IPS-18c (cell line): Measurements from ENCODE around the gene UST.
"Not testable (repeated sequence)": the region's sequence is repeated elsewhere in the genome, so short reads cannot be mapped to it uniquely, and the experiment has no call there.

Source experiments
- H3K4me3 ChIP-seq: 2 replicates; pipeline ENCODE4 v1.7.0; 2013; ENCODE audit warnings: low read depth, mild to moderate bottlenecking, low read length, moderate library complexity; ENCODE audit not compliant: insufficient read depth
- H3K9me3 ChIP-seq: one replicate; pipeline ENCODE4 v1.6.1; 2013; ENCODE audit warnings: mild to moderate bottlenecking, low read length, moderate library complexity; ENCODE audit not compliant: control insufficient read depth, insufficient read depth

Gene UST

GRCh38 chr6:148757944-148758480 is 11.2 kb downstream of the UST start:
- H3K9me3 ChIP-seq, result no peaks in the 10 kb centered on the region
- no peak overlapping the region for H3K4me3 ChIP-seq

GRCh38 chr6:148758492-148758891 is 11.7 kb downstream of the UST start:
- H3K9me3 ChIP-seq, result no peaks in the 10 kb centered on the region

GRCh38 chr6:148760258-148760534 is 13.4 kb downstream of the UST start:
- Histone ChIP-seq H3K4me3 (no peak overlapping the region), H3K9me3 (no peaks in the 10 kb centered on the region)

More at GRCh38 chr6:148758492-148758891, 11.7 kb downstream of the UST start:
- H3K4me3 ChIP-seq, result no peak overlapping the region

GRCh38 chr6:148760568-148761526 is 14.0 kb downstream of the UST start:
- H3K4me3 ChIP-seq, result no peak overlapping the region
- no peaks in the 10 kb centered on the region for H3K9me3 ChIP-seq

- Histone ChIP-seq H3K9me3 (no peaks in the 10 kb centered on the region), H3K4me3 (no peak overlapping the region)
These were observed 14.7 kb downstream of the UST start for GRCh38 chr6:148761527-148762011.

- Histone ChIP-seq H3K9me3 (no peaks in the 10 kb centered on the region), H3K4me3 (no peak overlapping the region)
These were observed 15.4 kb downstream of the UST start for GRCh38 chr6:148762231-148762630.

GRCh38 chr6:148764259-148765020 is 17.6 kb downstream of the UST start:
- H3K4me3 ChIP-seq, H3K9me3 ChIP-seq: not testable (repeated sequence)

- Histone ChIP-seq H3K9me3 (no peaks in the 10 kb centered on the region), H3K4me3 (no peak overlapping the region)
These were observed 19.3 kb downstream of the UST start for GRCh38 chr6:148765898-148766808.

GRCh38 chr6:148768646-148769270 is 21.9 kb downstream of the UST start:
- Histone ChIP-seq H3K4me3 (no peak overlapping the region), H3K9me3 (no peaks in the 10 kb centered on the region)

GRCh38 chr6:148769304-148769968 is 22.6 kb downstream of the UST start:
- Histone ChIP-seq H3K9me3 (no peaks in the 10 kb centered on the region), H3K4me3 (no peak overlapping the region)

GRCh38 chr6:148770408-148771211 is 23.8 kb downstream of the UST start:
- no peaks in the 10 kb centered on the region for H3K9me3 ChIP-seq
- no peak overlapping the region for H3K4me3 ChIP-seq

GRCh38 chr6:148771212-148771601 is 24.4 kb downstream of the UST start:
- H3K9me3 ChIP-seq, result no peaks in the 10 kb centered on the region
- no peak overlapping the region for H3K4me3 ChIP-seq

- H3K9me3 ChIP-seq, result no peaks in the 10 kb centered on the region
- H3K4me3 ChIP-seq, result no peak overlapping the region
These were observed 25.2 kb downstream of the UST start for GRCh38 chr6:148771896-148772554.

GRCh38 chr6:148775161-148775560 is 28.3 kb downstream of the UST start:
- Histone ChIP-seq H3K9me3 (no peaks in the 10 kb centered on the region), H3K4me3 (no peak overlapping the region)
